Bronchial epithelial cell (primary cell): Measurements from ENCODE around the gene SLC35F4. TPM values are rescaled to one million over a fixed set of nuclear protein-coding genes. Genes with fewer than 3 reads are reported as not detected.
"Not testable (repeated sequence)": the region's sequence is repeated elsewhere in the genome, so short reads cannot be mapped to it uniquely, and the experiment has no call there.

ENCODE experiments used
- DNase-seq: peaks from one replicate; pipeline ENCODE4 v3.0.0-alpha.2; 2010; ENCODE audit warnings: low read depth
- FAIRE-seq: peaks from 2 replicates; lab custom pipeline; 2011; peaks lifted over from hg19 to GRCh38; lab: Jason Lieb, UNC
- H3K27me3 ChIP-seq: 2 replicates; pipeline ENCODE4 v1.5.1; 2011; ENCODE audit warnings: low read length; ENCODE audit not compliant: control insufficient read depth, insufficient read depth
- H3K36me3 ChIP-seq: 2 replicates; pipeline ENCODE4 v1.5.1; 2011; ENCODE audit warnings: low read length; ENCODE audit not compliant: control insufficient read depth, insufficient read depth
- H3K4me3 ChIP-seq: 2 replicates; pipeline ENCODE4 v1.5.1; 2011; ENCODE audit warnings: mild to moderate bottlenecking, low read depth, low read length, control low read depth
- CTCF ChIP-seq: IDR thresholded peaks from 2 replicates; pipeline ENCODE4 v1.5.1; 2011; ENCODE audit warnings: mild to moderate bottlenecking, moderate library complexity, low read length, control low read depth, inconsistent platforms; ENCODE audit not compliant: insufficient read depth, severe bottlenecking
- total RNA-seq: library from RNA; depleted of rRNA; stranded (reverse); fragments of >200 nt; gene quantifications from 2 replicates; pipeline ENCODE4 v1.2.1, GENCODE V29; 2014

The SLC35F4 gene
- total RNA-seq, 1 donor from 2014 or later, result not detected

- Histone ChIP-seq H3K36me3 (no peaks in the 10 kb centered on the region), H3K27me3 (no peaks in the 10 kb centered on the region), H3K4me3 (no peak overlapping the region)
- FAIRE-seq (no peak), DNase-seq (peak; percentile 15)
- no peak for TF ChIP-seq CTCF
These were observed 133.2 kb downstream of the SLC35F4 start for GRCh38 chr14:57732463-57733285.

- no peaks in the 10 kb centered on the region for H3K36me3 ChIP-seq
- no peak for TF ChIP-seq CTCF
- H3K27me3 ChIP-seq, result no peaks in the 10 kb centered on the region
- H3K4me3 ChIP-seq, result no peak overlapping the region
- FAIRE-seq (peak; percentile 83), DNase-seq (no peak)
These were observed 136.4 kb downstream of the SLC35F4 start for GRCh38 chr14:57729208-57730187.

GRCh38 chr14:57725399-57726077 is 140.4 kb downstream of the SLC35F4 start:
- Histone ChIP-seq H3K27me3 (no peaks in the 10 kb centered on the region), H3K4me3 (no peak overlapping the region), H3K36me3 (no peaks in the 10 kb centered on the region)
- FAIRE-seq, result peak; percentile 93
- TF ChIP-seq CTCF, result no peak
- peak; percentile 94 for DNase-seq

GRCh38 chr14:57722141-57722540 is 143.8 kb downstream of the SLC35F4 start:
- H3K27me3 ChIP-seq, result not testable (repeated sequence)

GRCh38 chr14:57714487-57714931 is 151.4 kb downstream of the SLC35F4 start:
- no peak overlapping the region for H3K4me3 ChIP-seq
- DNase-seq, result peak; percentile 67
- H3K27me3 ChIP-seq, result no peaks in the 10 kb centered on the region
- H3K36me3 ChIP-seq, result no peaks in the 10 kb centered on the region
- no peak for TF ChIP-seq CTCF
- FAIRE-seq, result no peak

More at GRCh38 chr14:57722141-57722540, 143.8 kb downstream of the SLC35F4 start:
- not testable (repeated sequence) for H3K4me3 ChIP-seq, FAIRE-seq, H3K36me3 ChIP-seq
- peak; percentile 72 for DNase-seq
